ENCODE data around the gene NUDT4. TPM values are rescaled to one million over a fixed set of nuclear protein-coding genes. Genes with fewer than 3 reads are reported as not detected.
A peak's percentile ranks its signal among the peaks of the same experiment; 100 is the strongest.

Gene NUDT4
- total and polyA plus RNA-seq, 2 experiments from 2014 or later, result 330 to 386 TPM

- TF ChIP-seq CTCF (IDR thresholded peaks at IDR 0.05; ENCODE audit: low read depth, low read length), result no peak
- no peak for DNase-seq (ENCODE audit: low read depth in 1 of 2, low spot score in 1 of 2)
- Histone ChIP-seq H3K27ac (no peak overlapping the region), H3K27me3 (no peaks in the 10 kb centered on the region), H3K9me3 (ENCODE audit: low read depth) (no peaks in the 10 kb centered on the region), H3K4me3 (no peak overlapping the region), H3K4me1 (ENCODE audit: low read depth) (peaks cover 12% of the 10 kb centered on the region), H3K36me3 (no peaks in the 10 kb centered on the region)
These were observed 17.0 kb upstream of the NUDT4 start for GRCh38 chr12:93360688-93361087.

GRCh38 chr12:93361151-93361919 lies 16.4 kb upstream of the NUDT4 start:
- Histone ChIP-seq H3K36me3 (no peaks in the 10 kb centered on the region), H3K27me3 (no peaks in the 10 kb centered on the region), H3K4me3 (no peak overlapping the region), H3K27ac (peak overlapping the region; percentile 2), H3K4me1 (ENCODE audit: low read depth) (peaks cover 12% of the 10 kb centered on the region), H3K9me3 (ENCODE audit: low read depth) (no peaks in the 10 kb centered on the region)
- peak in 1 of 2 donors; percentile 65 for DNase-seq (ENCODE audit: low read depth in 1 of 2, low spot score in 1 of 2)
- TF ChIP-seq CTCF (IDR thresholded peaks at IDR 0.05; ENCODE audit: low read depth, low read length), result no peak

- Histone ChIP-seq H3K36me3 (no peaks in the 10 kb centered on the region), H3K27ac (no peak overlapping the region), H3K4me3 (no peak overlapping the region), H3K27me3 (no peaks in the 10 kb centered on the region), H3K9me3 (ENCODE audit: low read depth) (no peaks in the 10 kb centered on the region), H3K4me1 (ENCODE audit: low read depth) (peaks cover 12% of the 10 kb centered on the region)
- no peak for TF ChIP-seq CTCF (IDR thresholded peaks at IDR 0.05; ENCODE audit: low read depth, low read length)
- no peak for DNase-seq (ENCODE audit: low read depth in 1 of 2, low spot score in 1 of 2)
These were observed 13.9 kb upstream of the NUDT4 start for GRCh38 chr12:93363841-93364297.

- no peak overlapping the region for H3K4me3 ChIP-seq
- TF ChIP-seq CTCF (IDR thresholded peaks at IDR 0.05; ENCODE audit: low read depth, low read length), result no peak
These were observed 11.9 kb upstream of the NUDT4 start for GRCh38 chr12:93365616-93366405.

GRCh38 chr12:93366422-93366821 lies 11.3 kb upstream of the NUDT4 start:
- Histone ChIP-seq H3K36me3 (no peaks in the 10 kb centered on the region), H3K27ac (no peak overlapping the region), H3K4me1 (ENCODE audit: low read depth) (peaks cover 12% of the 10 kb centered on the region), H3K27me3 (no peaks in the 10 kb centered on the region), H3K4me3 (no peak overlapping the region), H3K9me3 (ENCODE audit: low read depth) (no peaks in the 10 kb centered on the region)
- TF ChIP-seq CTCF (IDR thresholded peaks at IDR 0.05; ENCODE audit: low read depth, low read length), result no peak
- DNase-seq (ENCODE audit: low read depth in 1 of 2, low spot score in 1 of 2), result no peak

More at GRCh38 chr12:93365616-93366405, 11.9 kb upstream of the NUDT4 start:
- H3K4me1 ChIP-seq (ENCODE audit: low read depth), result peaks cover 12% of the 10 kb centered on the region
- no peaks in the 10 kb centered on the region for H3K36me3 ChIP-seq
- no peaks in the 10 kb centered on the region for H3K27me3 ChIP-seq
- no peak overlapping the region for H3K27ac ChIP-seq
- no peaks in the 10 kb centered on the region for H3K9me3 ChIP-seq (ENCODE audit: low read depth)
- DNase-seq (ENCODE audit: low read depth in 1 of 2, low spot score in 1 of 2), result no peak

Measured in cardiac muscle cell (in vitro differentiated cells and primary cell).